HG02623 (cell line): ENCODE measurements around the gene KLHL14.
"Not testable (repeated sequence)": the region's sequence is repeated elsewhere in the genome, so short reads cannot be mapped to it uniquely, and the experiment has no call there.

ENCODE experiments used
- ATAC-seq: cut with Tn5 transposase; IDR thresholded peaks from one replicate; pipeline ENCODE4 v1.9.1; 2021; ENCODE audit warnings: moderate library complexity; ENCODE audit not compliant: unreplicated experiment

Gene KLHL14, protein sequence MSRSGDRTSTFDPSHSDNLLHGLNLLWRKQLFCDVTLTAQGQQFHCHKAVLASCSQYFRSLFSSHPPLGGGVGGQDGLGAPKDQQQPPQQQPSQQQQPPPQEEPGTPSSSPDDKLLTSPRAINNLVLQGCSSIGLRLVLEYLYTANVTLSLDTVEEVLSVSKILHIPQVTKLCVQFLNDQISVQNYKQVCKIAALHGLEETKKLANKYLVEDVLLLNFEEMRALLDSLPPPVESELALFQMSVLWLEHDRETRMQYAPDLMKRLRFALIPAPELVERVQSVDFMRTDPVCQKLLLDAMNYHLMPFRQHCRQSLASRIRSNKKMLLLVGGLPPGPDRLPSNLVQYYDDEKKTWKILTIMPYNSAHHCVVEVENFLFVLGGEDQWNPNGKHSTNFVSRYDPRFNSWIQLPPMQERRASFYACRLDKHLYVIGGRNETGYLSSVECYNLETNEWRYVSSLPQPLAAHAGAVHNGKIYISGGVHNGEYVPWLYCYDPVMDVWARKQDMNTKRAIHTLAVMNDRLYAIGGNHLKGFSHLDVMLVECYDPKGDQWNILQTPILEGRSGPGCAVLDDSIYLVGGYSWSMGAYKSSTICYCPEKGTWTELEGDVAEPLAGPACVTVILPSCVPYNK

DNA sequence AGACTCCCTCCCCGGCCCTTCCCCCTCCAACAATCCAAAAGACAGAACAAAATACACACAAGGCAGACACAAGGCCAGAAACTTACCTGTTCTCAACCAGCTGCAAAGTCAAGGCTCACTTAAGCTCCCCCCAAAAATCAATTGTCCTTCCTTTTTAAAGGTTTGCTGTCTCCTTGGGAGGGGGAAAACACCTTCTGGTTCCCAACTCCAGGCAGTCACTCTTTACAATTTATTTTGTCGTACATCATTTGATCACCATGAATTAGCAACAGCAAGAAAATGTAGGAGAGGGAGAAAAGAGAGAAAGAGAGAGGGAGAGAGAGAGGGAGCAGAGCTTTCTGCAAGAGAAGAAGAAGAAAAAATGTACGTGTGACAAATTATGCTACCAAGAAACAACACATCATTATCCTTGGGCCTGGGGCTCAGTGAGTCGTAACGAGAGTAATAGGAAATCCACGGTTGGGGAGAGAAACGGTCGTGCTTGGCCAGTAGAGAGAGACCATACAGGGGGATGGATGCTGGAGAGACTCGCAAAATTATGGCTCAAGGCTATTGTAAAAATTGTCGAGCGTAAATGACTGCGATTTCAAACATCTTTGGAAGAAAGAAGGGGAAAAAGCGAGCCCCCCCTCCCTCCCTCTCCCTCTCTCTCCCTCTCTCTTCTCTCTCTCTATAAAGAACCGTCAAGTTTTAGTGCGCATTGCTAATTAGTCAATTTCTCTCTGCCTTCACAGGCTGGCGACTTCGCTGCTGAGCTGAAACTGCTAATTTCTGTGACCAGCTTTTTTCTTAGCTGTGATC, at the start of gene KLHL14:
TSS of gene KLHL14 (minus strand) at position 443 of the 801 bp plus-strand sequence. CDS start 2,432 bp downstream, outside the sequence.
- ATAC-seq = no peak

DNA sequence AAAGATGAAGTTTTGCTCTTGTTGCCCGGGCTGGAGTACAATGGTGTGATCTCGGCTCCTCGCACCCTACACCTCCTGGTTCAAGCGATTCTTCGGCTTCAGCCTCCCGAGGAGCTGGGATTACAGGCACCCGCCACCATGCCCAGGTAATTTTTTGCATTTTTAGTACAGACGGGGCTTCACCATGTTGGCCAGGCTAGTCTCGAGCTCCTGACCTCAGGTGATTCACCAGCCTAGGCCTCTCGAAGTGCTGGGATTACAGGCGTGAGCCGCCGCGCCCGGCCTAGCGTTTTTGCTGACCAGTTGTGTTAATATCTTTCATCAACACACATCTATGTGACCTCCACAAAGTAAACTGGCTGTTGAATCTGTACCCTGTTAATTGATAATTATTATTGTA, 49.4 kb upstream of the KLHL14 start:
- ATAC-seq = no peak

- no peak for ATAC-seq
These were observed 43.1 kb upstream of the KLHL14 start for GRCh38 chr18:32815881-32816280.

- ATAC-seq = no peak
These were observed 39.5 kb upstream of the KLHL14 start for GRCh38 chr18:32812342-32812741.

DNA sequence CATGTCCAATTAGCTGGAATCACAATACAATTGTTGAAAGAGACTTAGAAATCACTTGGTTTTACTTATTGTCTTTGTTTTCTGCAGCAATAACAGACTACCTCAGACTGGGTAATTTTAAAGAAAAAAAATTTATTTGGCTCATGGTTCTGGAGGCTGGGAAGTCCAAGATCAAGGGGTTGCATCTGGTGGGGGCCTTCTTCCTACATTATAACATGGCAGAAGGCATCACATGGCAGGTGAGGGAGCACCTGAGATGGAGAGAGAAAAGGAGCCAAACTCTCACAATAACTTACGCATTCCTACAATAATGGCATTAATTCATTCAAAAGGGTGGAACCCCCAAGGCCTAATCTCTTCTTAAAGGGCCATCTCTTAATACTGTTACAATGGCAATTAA, 37.5 kb upstream of the KLHL14 start:
- no peak for ATAC-seq

DNA sequence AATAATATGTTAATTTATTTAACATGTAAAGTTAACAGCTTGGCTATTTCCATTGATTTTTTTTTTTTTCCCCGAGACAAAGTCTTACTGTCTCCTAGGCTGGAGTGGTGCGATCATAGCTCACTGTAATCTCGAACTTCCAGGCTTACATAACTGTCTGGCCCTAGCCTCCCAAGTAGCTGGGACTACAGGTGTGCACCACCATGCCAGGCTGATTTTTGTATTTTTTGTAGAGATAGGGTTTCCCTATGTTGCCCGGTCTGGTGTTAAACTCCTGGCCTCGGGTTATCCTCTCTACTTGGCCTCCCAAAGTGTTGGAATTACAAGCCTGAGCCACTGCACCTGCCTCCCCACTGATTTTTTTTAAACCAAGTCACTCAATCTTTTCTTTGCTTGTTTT, 32.5 kb upstream of the KLHL14 start:
- ATAC-seq = no peak

DNA sequence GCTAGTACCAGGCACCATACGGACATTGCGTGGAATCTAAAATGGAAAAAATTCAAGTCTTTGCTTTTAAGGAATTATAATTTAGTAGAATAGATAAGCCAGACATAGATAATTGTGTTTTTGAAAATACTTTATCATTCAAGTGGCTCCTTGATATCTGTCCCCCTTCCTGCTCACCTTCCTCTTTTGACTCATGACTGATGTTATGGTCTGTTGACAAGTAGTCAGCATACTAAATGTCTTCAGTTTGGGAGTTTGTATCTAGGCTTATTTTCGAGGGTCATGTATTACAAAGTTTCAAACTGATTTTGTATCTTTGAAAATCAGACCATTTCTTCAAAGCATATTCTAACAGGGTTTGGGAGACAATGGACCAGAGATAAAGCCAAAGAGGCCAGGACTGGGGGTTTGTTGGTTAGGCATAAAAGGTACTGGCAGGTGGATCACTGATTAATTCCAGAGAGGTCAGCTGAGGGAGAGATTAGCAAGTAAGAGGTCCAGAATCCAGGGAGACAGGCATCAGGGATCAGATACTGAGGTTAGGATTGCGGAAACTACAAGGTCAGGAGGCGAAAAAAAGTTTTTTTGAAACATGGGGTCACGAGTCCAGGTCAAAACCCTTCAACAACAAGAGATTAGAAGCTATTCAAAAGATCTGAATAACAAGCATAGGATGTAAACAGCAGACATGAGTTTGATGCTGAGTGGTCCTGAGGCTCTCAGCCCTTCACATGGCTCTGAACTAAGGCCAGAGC, 31.5 kb upstream of the KLHL14 start:
- no peak for ATAC-seq

GRCh38 chr18:32803568-32803967, 30.7 kb upstream of the KLHL14 start:
- peak; percentile 90 for ATAC-seq

- peak; percentile 52 for ATAC-seq
These were observed 30.0 kb upstream of the KLHL14 start for GRCh38 chr18:32802591-32803451.

GRCh38 chr18:32801228-32801627, 28.4 kb upstream of the KLHL14 start:
- ATAC-seq = no peak

DNA sequence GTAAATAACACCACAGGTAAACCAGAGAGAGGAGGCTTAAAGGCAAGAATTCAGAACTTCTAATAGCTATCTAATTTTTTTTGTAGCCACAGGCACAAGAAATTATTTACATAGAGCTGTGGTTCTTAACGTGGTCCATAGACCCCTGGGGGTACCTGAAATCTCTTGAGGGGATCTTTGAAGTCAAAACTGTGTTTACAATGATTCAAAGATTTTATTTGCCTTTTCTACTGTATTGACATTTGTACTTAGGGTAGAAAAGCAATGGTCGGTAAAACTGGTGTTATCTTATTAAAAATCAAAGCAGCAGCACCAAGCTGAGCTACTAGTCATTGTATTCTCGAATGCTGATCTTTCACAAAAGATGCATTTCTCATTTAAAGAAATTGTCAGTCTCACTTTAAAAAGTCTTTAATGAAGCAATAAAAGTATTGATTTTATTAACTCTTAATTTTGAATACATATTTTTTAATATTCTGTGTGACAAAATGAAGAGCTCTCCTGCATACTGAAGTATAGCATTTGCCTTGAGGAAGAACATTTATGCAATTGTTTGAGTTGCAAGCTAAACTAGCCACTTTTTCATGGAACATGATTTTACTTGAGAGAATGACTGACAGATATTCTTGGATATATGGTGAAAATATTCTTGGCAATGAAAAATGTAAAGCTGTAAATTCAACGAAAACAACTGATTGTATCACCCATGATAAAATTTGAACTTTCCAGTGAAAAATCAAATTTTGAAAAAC, 25.6 kb upstream of the KLHL14 start:
- no peak for ATAC-seq

DNA sequence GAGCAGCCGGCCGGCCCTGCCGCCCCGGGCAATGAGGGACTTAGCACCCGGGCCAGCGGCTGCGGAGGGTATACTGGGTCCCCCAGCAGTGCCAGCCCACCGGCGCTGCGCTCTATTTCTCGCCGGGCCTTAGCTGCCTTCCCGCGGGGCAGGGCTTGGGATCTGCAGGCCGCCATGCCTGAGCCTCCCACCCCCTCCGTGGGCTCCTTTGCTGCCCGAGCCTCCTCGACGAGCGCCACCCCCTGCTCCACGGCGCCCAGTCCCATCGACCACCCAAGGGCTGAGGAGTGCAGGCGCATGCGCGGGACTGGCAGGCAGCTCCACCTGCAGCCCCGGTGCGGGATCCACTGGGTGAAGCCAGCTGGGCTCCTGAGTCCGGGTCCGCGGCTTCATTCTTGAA, 21.8 kb upstream of the KLHL14 start:
- ATAC-seq = not testable (repeated sequence)

DNA sequence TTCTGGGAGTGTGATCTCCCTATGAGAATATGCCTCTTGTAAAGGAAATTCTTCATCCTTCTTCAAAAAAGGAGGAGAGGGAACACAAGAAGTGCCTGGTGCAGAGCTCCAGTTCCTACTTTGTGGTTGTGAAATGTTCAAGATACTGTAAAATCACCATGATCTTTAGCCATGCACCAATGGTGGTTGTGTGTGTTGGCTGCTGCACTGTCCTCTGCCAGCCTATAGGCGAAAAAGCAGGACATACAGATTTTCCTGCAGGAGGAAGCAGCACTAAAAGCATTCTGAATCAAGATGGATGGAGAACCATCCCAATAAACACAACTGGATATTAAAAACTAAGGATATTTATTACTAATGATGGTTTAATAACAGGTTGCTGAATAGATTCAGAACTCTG, 6.2 kb upstream of the KLHL14 start:
- ATAC-seq = no peak

DNA sequence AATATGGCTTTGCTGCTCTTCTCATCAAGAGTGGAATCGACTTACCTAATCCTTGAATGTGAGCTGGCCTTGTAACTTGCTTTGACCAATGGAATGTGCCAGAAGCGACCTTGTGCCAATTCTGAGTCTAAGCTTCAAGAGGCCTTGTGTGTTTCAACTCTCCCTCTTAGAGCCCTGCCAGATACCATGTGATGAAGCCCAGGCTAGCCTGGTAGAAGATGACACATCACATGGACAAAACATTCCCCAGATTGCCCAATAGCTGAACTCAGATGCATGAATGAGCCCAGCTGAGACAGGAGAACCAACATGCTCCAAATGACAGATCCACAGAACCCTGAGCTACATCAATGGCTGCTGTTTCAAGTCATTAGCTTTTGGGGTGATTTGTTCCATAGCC, 4.2 kb upstream of the KLHL14 start:
- ATAC-seq = no peak

DNA sequence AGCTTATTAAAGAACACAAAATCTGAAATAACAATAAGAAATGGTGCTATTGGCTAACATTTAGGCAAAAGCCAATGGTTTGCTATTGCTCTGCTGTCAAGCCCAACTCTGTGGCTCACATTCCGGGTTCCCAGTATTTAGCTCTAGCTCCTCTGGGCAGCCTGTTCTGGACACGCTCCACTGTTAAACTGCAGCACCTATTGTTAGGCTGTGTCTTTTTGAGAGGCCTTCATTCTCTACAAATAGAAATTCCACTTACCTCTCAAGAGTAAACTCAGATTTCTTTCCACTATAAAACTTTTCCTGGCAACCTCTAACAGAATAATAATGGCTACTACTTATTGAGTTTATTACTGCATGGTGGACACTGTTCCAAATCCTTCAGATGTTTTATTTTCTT, 3.7 kb upstream of the KLHL14 start:
- ATAC-seq = no peak

GRCh38 chr18:32775628-32776027, 2.8 kb upstream of the KLHL14 start:
- ATAC-seq = no peak

DNA sequence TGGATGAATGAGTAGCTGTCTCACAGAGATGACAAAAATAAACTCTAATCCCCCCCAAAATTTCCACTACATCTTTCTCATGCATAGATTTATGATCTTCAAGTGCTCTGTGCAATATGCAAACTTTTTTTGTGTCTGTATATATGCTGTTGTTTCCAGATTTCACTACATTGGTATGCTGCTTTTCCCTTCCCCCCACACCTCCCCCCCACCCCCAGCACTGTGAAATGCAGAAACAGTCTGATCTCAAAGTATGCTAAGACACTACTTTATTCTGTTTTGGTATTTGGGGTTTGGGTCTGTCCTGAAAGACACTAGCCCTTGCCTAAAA, 524 bp upstream of the KLHL14 start:
- no peak for ATAC-seq

DNA sequence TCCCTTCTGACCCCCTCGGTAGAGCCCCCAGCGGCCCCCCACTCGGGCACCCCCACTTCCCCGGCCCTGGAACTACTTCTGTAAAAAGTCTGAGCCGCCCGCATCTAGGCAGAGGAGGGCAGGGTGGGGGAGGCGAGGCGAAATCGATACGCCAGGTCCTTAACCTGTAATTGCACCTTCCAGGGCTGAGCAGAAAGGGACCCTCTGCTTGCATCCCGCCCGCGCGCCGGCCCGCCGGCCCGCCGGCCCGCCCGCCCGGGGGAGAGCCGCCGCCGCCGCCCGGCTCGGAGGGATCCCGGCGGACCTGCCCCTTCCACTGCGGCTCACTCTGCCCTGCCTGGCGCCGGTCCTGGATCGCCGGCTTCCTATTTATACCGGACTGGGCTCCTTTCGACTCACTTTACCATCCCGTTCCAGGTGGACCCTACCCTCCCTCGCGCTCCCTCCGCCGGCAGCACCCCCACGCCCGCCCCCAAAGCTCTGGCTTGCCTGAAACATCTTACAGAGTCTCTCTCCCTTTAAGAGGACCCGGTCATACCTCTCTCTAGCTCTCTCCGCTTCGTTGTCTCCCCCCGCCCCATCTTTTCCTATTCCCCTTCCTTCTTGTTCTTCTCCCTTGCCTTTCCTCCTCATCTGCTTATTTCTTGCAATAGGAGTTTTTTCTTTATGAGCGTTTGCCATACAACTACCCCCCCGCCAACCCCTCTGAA, 797 bp downstream of the KLHL14 start:
- ATAC-seq = no peak
